ENCODE results near the gene IGFBP7. TPM values are rescaled to one million over a fixed set of nuclear protein-coding genes. Genes with fewer than 3 reads are reported as not detected.

The IGFBP7 gene
- polyA plus RNA-seq, 2 of the 4 experiments (the other 2 are of a cell fraction): 133 to 227 TPM

DNA sequence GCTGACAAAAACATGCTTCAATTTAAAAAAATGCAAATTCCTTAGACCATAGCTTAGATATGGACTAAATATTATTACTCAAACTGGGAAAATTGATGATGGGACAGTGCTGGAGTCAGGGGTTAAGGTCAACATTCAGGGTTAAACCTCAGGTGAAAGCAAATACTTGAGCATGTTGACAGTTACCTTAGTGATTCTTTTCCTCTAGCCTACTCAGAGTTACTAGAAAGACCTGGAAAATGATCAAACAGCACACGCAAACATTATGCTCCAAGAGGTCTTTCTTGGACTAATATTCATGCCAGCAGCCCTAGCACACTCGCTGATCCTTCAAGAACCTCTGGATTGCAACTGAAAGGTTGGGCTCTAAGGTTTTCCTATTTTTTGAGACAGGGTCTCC lies 10.8 kb downstream of the IGFBP7 start:
- Histone ChIP-seq H3K4me2 (peak overlapping the region; percentile 4; the same call in 2 of the 3 replicates), H3K4me1 (peaks cover 99% of the 10 kb centered on the region), H3K27ac (peak overlapping the region; percentile 48 to 79; a peak in 5 of 6 replicates), H3K9me3 (no peaks in the 10 kb centered on the region), H3K4me3 (no peak overlapping the region)
- FAIRE-seq: no peak
- no peak for DNase-seq (ENCODE audit: low read depth in 1 of 2, low spot score in 1 of 2)
- ATAC-seq: no peak
- CTCF ChIA-PET: interaction anchor here (2.1 kb wide), 1 partner anchor 62 kb away, joined by 8 read pairs; no protein-coding TSS in a partner anchor
- WGBS (ENCODE audit: missing lambda C conversion rate): 84% methylated on average over 2 of the region's 2 CpGs
- POLR2A ChIA-PET: no interaction called here
- TF ChIP-seq KDM5A (IDR thresholded peaks at IDR 0.05): no peak
- no peak for TF ChIP-seq CBX8 (IDR thresholded peaks at IDR 0.05)
- no peak for TF ChIP-seq PHF8 (IDR thresholded peaks at IDR 0.05; ENCODE audit: borderline replicate concordance, low read depth)
- TF ChIP-seq FOSL2 (IDR thresholded peaks at IDR 0.05): no peak
- TF ChIP-seq FOSL2 (CRISPR knock-in tag; IDR thresholded peaks at IDR 0.05): no peak
- TF ChIP-seq HOXB5 (CRISPR knock-in tag; IDR thresholded peaks at IDR 0.05): no peak
- TF ChIP-seq CEBPB (IDR thresholded peaks at IDR 0.05): no peak
- no peak for TF ChIP-seq JUNB (IDR thresholded peaks at IDR 0.05)
- TF ChIP-seq CHD2 (IDR thresholded peaks at IDR 0.05; ENCODE audit: low read length, partially characterized antibody): no peak
- no peak for TF ChIP-seq HOXA7 (CRISPR knock-in tag; IDR thresholded peaks at IDR 0.05)

GRCh38 chr4:57098941-57099340 lies 11.2 kb downstream of the IGFBP7 start:
- no peak for DNase-seq (ENCODE audit: low read depth in 1 of 2, low spot score in 1 of 2)
- no peak overlapping the region for H3K4me3 ChIP-seq
- no peaks in the 10 kb centered on the region for H3K9me3 ChIP-seq
- H3K4me1 ChIP-seq: peaks cover 99% of the 10 kb centered on the region
- no peak for FAIRE-seq
- CTCF ChIA-PET: interaction anchor here (2.1 kb wide), 1 partner anchor 61 kb away, joined by 8 read pairs; no protein-coding TSS in a partner anchor
- peak overlapping the region; percentile 48 to 79; a peak in 5 of 6 replicates for H3K27ac ChIP-seq
- ATAC-seq: no peak
- no peak for TF ChIP-seq EHMT2 (IDR thresholded peaks at IDR 0.05; ENCODE audit: low read depth)
- POLR2A ChIA-PET: no interaction called here
- peak overlapping the region; percentile 4; the same call in 1 of the 3 replicates for H3K4me2 ChIP-seq

DNA sequence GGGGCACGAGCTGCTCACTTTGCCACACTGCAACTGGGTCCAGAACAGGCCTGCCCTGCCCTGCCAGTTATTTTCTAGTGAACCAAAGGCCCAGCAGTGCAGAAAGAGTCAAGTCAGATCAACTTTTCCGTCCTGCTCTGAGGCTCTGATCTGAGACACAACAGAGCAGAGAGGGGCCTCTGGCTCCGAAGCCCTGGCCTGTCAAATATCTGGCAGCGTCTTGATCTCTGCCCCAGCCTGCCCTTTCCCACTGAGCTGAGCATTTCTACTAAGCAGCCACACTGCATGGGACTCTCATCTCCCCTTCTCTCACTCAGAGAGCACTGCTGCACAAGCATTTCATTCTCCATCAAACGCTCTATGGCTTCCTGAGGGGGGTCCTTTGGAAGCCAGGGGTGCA lies 11.8 kb downstream of the IGFBP7 start:
- WGBS (ENCODE audit: missing lambda C conversion rate): 78% methylated on average over 5 of the region's 5 CpGs
- no peak for DNase-seq (ENCODE audit: low read depth in 1 of 2, low spot score in 1 of 2)
- H3K27ac ChIP-seq: peak overlapping the region; percentile 48 to 79; a peak in 5 of 6 replicates
- TF ChIP-seq MYC (IDR thresholded peaks at IDR 0.05; ENCODE audit: borderline replicate concordance, low read length) (no peak), RCOR1 (IDR thresholded peaks at IDR 0.05; ENCODE audit: low read depth, low read length) (no peak), RNF2 (IDR thresholded peaks at IDR 0.05; ENCODE audit: borderline replicate concordance, low read depth) (no peak), MAZ (IDR thresholded peaks at IDR 0.05; ENCODE audit: borderline replicate concordance, low read depth, low read length) (no peak), SMC3 (IDR thresholded peaks at IDR 0.05) (no peak), EP300 (IDR thresholded peaks at IDR 0.05) (no peak), CBX2 (IDR thresholded peaks at IDR 0.05; ENCODE audit: borderline replicate concordance, low read depth) (no peak), HOXB13 (CRISPR knock-in tag; IDR thresholded peaks at IDR 0.05; ENCODE audit: low read depth) (no peak), JUN (IDR thresholded peaks at IDR 0.05) (no peak), FOSB (CRISPR knock-in tag; IDR thresholded peaks at IDR 0.05) (no peak), ZNF302 (CRISPR knock-in tag; IDR thresholded peaks at IDR 0.05) (no peak), POLR2AphosphoS2 (conservative IDR thresholded peaks at IDR 0.05; ENCODE audit: low read length) (no peak), CHD4 (IDR thresholded peaks at IDR 0.05; ENCODE audit: borderline replicate concordance) (no peak), HMGXB4 (CRISPR knock-in tag; IDR thresholded peaks at IDR 0.05; ENCODE audit: borderline replicate concordance) (no peak)
- TF ChIP-seq, protein P1, sequence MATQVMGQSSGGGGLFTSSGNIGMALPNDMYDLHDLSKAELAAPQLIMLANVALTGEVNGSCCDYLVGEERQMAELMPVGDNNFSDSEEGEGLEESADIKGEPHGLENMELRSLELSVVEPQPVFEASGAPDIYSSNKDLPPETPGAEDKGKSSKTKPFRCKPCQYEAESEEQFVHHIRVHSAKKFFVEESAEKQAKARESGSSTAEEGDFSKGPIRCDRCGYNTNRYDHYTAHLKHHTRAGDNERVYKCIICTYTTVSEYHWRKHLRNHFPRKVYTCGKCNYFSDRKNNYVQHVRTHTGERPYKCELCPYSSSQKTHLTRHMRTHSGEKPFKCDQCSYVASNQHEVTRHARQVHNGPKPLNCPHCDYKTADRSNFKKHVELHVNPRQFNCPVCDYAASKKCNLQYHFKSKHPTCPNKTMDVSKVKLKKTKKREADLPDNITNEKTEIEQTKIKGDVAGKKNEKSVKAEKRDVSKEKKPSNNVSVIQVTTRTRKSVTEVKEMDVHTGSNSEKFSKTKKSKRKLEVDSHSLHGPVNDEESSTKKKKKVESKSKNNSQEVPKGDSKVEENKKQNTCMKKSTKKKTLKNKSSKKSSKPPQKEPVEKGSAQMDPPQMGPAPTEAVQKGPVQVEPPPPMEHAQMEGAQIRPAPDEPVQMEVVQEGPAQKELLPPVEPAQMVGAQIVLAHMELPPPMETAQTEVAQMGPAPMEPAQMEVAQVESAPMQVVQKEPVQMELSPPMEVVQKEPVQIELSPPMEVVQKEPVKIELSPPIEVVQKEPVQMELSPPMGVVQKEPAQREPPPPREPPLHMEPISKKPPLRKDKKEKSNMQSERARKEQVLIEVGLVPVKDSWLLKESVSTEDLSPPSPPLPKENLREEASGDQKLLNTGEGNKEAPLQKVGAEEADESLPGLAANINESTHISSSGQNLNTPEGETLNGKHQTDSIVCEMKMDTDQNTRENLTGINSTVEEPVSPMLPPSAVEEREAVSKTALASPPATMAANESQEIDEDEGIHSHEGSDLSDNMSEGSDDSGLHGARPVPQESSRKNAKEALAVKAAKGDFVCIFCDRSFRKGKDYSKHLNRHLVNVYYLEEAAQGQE (IDR thresholded peaks at IDR 0.05): no peak
- no peaks in the 10 kb centered on the region for H3K9me3 ChIP-seq
- ChIA-PET POLR2A (no interaction called here), CTCF (interaction anchor here (2.1 kb wide), 1 partner anchor 61 kb away, joined by 8 read pairs; no protein-coding TSS in a partner anchor)
- no peak for ATAC-seq
- no peak overlapping the region for H3K4me3 ChIP-seq
- FAIRE-seq: no peak
- H3K4me1 ChIP-seq: peaks cover 99% of the 10 kb centered on the region
- no peak overlapping the region for H3K4me2 ChIP-seq
